Endothelial cell of umbilical vein (primary cell): Measurements from ENCODE around the gene MFRP.

Experiments
- CTCF ChIP-seq, 2 donors: IDR thresholded peaks; 1 replicate in 1 of 2; 2 replicates in 1 of 2; pipeline ENCODE4 v1.5.1; 2011; ENCODE audit warnings: low read length in 2 of 2, mild to moderate bottlenecking in 2 of 2, moderate library complexity in 2 of 2, control low read depth in 1 of 2, inconsistent platforms in 1 of 2, low read depth in 1 of 2; ENCODE audit not compliant: insufficient read depth in 1 of 2; ENCODE audit errors: extremely low read depth in 1 of 2
- EZH2 ChIP-seq: IDR thresholded peaks from 2 replicates; pipeline ENCODE4 v1.6.1; 2012; ENCODE audit warnings: borderline replicate concordance, low read depth, mild to moderate bottlenecking, moderate library complexity, low read length, inconsistent platforms; ENCODE audit not compliant: severe bottlenecking
- JUN ChIP-seq: IDR thresholded peaks from 2 replicates; pipeline ENCODE4 v1.6.1; 2011; ENCODE audit warnings: borderline replicate concordance, low read depth; ENCODE audit not compliant: insufficient read length, insufficient read depth
- POLR2A ChIP-seq: IDR thresholded peaks from 2 replicates; pipeline ENCODE4 v1.6.1; 2012; ENCODE audit warnings: low read depth, mild to moderate bottlenecking, control low read depth, low read length

- TF ChIP-seq POLR2A: no peak
- TF ChIP-seq CTCF (IDR thresholded peaks at IDR 0.05; ENCODE audit: extremely low read depth in 1 of 2, insufficient read depth in 1 of 2, low read depth in 1 of 2, low read length in 2 of 2): no peak
- no peak for TF ChIP-seq EZH2
- TF ChIP-seq JUN: no peak
These were observed 16.8 kb upstream of the MFRP start for GRCh38 chr11:119363081-119363850.
